Bone marrow (tissue), 2 donors: ENCODE measurements around the gene EML1.

Experiments
- DNase-seq, 2 donors: peaks; one replicate each; lab custom pipeline; 2025; lab: John Stamatoyannopoulos, UW

Gene EML1, protein sequence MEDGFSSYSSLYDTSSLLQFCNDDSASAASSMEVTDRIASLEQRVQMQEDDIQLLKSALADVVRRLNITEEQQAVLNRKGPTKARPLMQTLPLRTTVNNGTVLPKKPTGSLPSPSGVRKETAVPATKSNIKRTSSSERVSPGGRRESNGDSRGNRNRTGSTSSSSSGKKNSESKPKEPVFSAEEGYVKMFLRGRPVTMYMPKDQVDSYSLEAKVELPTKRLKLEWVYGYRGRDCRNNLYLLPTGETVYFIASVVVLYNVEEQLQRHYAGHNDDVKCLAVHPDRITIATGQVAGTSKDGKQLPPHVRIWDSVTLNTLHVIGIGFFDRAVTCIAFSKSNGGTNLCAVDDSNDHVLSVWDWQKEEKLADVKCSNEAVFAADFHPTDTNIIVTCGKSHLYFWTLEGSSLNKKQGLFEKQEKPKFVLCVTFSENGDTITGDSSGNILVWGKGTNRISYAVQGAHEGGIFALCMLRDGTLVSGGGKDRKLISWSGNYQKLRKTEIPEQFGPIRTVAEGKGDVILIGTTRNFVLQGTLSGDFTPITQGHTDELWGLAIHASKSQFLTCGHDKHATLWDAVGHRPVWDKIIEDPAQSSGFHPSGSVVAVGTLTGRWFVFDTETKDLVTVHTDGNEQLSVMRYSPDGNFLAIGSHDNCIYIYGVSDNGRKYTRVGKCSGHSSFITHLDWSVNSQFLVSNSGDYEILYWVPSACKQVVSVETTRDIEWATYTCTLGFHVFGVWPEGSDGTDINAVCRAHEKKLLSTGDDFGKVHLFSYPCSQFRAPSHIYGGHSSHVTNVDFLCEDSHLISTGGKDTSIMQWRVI

DNA sequence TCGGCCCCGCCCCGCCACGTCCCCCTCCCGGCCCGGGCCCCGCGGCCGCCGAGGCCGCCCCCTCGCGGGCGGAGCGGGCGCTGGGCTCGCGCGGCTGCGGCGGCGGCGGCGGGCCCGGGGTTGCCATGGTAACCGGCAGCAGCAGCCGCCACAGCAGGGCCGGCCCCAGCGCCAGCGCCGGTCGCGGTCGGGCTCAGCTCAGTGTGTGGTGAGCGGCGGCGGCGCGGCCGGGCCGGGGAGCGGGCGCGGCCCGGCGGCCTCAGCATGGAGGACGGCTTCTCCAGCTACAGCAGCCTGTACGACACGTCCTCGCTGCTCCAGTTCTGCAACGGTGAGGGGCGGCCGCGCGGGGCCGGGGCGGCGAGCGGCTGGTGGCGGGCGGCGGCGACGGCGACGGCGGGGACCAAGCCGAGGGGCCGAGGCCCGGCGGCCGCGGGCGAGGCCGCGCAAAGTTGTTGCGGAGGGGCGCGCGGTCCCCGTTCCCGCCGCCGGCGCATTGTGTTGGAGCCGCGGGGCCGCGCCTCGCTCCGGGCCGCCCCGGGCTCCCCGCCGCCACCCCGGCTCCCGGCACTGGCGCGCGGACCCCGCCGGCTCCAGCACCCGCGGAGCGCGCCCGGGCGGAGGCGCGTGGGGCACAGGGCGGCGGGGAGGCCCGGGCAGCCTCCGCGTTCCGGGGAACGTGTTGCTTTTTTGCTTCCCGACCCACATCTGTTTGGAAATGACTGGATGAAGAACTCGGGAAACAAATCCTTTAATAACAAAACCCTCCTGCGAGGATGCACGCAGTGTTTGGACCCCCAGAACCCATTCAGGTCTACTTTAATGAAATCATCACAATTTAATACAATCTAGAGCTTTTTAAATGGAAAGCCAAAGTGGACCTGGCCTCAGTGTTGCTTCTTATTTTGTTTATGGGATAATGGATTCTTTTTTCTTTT, at the start of gene EML1:
EML1 (plus strand) TSS at position 201 of the 938 bp plus-strand sequence; CDS start at position 265, 64 bp downstream.
- DNase-seq = no peak

DNA sequence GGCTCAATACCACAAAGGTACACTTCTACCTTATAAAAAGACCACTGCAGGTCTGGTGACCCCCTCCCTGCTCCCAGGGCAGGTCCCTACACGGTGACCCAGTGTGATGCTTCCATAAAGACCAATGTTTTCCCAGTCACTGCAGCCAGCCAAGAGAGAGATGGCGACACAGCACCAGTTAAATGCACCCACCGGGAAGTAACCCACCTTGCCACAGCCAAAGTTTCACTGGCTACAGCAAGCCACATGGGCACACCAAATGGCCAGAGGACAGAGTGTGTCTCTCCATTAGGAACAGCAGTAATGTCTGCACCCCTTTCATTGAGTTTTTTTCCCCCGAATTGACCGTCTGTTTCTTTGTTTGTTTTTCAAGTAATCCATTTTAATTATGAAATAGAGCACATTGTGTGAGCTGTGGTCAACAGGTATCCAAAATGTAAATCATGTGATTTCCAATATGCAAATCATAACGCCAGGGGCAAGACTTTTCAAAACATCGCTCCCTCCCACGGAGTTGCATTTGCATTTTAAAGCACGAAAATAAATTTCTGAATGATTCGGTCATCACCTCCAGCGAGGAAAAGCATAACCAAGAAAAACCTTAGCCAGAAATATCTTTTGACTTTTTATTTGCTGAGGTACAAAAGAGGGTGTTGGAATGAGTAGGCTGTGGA, 48.9 kb upstream of the EML1 start:
- DNase-seq = no peak

- no peak for DNase-seq
These were observed 48.4 kb upstream of the EML1 start for GRCh38 chr14:99744873-99745224.

DNA sequence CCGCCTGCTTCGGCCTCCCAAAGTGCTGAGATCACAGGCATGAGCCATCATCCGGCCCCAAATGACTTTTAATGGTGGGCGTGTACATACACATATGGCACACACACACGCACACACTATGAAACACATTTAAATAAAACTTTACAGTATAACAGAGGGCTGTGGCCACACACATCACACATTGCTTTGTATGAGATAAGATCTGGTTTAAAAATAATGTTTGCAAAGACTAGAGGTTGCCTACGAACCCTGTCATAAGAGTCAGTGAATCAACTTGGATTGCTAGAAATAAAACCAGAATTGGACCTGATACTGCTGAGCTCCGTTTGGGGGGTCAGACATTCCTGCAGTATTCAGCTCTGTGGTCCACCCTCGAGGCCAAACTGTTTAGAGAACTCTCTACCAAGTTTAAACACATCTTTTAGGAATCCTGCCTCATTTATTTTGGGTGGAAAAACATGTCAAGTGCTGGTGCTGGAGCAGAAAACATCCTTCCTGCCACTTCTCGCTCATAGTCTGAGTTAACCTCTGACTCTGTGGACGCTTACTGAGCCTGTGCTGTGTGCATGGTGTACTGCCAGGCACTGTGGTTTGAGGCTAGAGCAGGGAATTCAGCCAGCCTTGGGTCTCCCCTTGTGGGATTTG, 47.8 kb upstream of the EML1 start:
- no peak for DNase-seq

GRCh38 chr14:99747167-99747566, 46.0 kb upstream of the EML1 start:
- no peak for DNase-seq

DNA sequence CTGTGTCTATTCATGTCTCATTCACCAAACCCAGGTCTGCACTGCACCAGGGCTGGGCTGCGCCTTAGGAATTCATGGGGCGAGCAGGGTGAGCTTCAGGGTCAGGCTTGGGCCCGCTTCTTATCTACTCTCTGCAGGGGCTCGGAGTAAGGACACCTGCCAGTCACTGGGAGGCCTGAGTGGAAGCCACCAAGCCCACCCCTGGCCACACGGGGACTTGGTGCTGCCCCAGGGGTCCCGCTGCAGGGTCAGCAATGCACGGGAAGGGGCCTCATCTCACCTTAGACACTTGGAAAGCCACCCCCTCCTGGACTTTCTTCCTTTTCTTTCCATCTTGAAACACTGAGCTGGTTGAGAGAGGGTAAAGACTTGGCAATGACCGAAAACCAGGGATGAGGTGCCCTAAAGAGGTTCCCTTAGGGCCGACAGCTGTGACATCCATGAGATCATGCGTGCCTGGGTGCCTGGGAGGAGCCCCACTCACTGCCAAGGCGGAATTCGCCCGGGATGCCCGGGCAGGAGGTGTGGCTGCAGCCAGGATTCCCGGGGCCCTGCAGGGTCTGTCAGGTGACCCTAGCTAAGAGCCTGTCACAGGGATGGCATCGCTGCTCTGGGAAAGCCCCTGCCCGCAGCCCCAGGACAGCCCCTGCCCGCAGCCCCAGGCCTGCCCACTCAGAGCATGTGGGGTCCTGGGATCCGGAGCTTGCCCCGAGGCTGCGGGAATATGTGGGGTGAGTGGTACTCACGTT, 45.5 kb upstream of the EML1 start:
- no peak for DNase-seq

DNA sequence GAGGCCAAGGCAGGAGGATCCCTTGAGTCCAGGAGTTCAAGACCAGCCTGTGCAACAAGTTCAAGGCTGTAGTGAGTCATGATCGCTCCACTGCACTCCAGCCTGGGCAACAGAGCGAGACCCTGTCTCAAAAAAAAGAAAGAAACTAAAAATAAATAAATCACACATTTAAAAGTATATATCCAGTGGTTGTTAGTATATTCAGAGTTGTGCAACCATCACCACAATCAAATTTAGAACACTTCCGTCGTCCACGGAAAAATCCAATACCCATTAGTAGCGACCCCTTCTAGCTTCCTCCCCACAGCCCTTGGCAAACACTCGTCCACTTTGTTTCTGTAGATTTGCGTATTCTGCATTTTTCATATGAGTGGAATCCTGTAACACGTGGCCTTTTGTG, 44.7 kb upstream of the EML1 start:
- DNase-seq = no peak

DNA sequence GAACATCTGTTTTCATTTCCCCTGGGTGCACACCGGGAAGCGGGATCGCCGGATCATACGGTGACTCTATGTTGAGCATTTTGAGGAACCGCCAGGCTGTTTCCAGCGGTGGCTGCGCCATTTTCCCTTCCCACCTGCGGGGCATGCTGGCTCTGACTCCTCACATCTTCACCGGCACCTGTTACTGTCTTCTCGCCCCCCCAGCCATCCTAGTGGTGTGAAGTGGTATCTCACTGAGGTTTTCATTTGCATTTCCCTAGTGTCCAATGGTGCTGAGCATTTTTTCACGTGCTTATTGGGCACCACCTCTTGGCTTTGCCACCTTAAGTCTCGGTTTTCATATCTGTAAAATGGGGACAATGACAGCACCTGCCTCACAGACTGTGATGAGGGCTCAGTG, 44.1 kb upstream of the EML1 start:
- DNase-seq = no peak

- DNase-seq = no peak
These were observed 43.2 kb upstream of the EML1 start for GRCh38 chr14:99749763-99750715.

DNA sequence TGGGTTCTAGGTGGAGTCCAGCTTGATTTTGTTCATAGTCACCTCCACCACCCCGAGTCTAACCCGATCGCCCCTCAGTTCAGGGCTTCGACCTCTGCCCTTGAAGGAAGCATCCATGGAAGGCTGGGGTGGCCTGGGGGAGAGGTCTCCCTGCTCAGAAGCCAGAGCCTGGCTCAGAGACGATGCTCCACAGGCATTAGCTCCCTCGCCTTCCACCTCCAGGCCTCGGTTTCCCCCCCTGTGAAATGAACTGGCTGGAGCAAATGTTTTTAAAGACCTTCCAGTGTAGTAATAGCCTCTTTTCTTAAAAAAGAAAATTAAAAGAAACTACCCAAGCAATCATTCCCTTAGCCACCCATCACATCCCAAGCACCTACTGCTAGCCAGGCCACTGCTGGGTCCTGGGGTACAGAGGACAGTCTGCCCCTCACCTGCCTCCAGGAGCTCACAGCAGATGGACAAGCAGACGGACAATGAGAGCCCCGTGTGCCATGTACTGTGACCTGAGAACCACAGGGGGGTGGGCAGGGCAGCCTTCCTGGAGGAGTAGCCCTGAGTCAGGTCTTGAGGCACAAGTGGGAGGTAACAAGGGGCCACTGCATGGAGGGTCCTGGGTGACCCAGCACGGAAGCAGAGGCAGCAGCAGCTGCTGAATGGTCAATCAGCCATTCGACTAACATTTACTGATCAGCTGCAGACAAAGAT, 42.3 kb upstream of the EML1 start:
- DNase-seq = no peak

- DNase-seq = no peak
These were observed 41.4 kb upstream of the EML1 start for GRCh38 chr14:99751539-99752485.

DNA sequence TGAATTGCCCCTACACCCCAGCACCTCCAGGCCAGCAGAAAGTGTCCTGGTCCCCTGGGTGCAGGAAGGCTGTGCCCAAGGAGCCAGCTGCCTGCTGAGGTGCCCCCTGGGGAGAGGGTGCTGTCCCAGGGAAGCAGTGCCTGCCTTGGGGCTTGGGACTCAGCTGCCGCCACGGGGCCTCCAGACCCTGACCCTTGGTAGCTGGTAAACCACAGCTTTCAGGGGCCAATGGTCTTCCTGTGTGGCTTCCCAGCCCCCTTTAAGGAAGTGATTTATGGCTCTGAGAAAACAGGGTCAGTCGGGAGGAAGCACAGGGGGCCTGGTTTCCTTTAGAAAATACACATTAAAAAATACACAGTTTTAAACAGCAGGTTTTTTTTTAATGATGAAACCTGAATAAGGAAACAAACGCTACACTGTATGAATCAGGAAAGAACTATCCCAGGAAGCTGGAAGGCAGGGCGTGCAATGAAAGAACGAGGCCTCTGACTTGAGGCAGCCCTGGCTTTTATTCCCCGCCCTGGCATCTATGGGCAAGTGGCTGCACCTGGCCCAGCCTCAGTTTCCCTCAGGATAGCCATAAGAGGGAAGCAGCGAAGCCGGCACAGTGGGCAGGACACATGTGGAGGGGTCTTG, 40.6 kb upstream of the EML1 start:
- no peak for DNase-seq

GRCh38 chr14:99753225-99754140, 39.7 kb upstream of the EML1 start:
- DNase-seq = no peak

- DNase-seq = no peak
These were observed 38.8 kb upstream of the EML1 start for GRCh38 chr14:99754141-99755067.

DNA sequence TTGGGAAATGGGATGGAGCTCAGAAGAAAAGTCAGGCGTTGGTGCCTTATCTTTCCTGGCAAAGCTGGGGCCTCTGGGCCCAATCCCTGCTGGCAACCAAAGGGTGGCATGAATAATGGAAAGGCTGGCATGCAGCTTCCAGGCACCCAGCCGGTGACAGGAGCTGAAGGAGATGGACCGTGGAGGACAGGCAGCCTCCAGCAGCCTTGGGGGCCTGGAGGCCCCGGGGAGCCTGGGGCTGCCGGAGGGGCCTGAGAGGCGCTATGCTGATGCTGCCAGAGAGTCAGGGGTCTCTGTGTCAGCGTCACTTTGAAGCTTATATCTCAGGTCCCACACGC, 38.2 kb upstream of the EML1 start:
- no peak for DNase-seq
